Neural progenitor cell (in vitro differentiated cells): ENCODE measurements around the gene PAIP2. TPM values are rescaled to one million over a fixed set of nuclear protein-coding genes. Genes with fewer than 3 reads are reported as not detected.

Source experiments
- DNase-seq: peaks from one replicate; pipeline ENCODE4 v3.0.0-alpha.2; 2016; ENCODE audit warnings: low spot score
- H2AFZ ChIP-seq: fragments of 200-600 bp; sonication (generic); replicated peaks from 2 replicates; pipeline ENCODE4 v1.6.1; 2016; ENCODE audit warnings: antibody characterized with exemption
- H3F3A ChIP-seq: fragments of 200-600 bp; sonication (generic); 2 replicates; pipeline ENCODE4 v1.6.1; 2016; ENCODE audit warnings: antibody characterized with exemption, low read depth
- H3K27ac ChIP-seq: fragments of 200-600 bp; sonication (generic); 2 replicates; pipeline ENCODE4 v1.5.1; 2016; ENCODE audit warnings: mild to moderate bottlenecking
- H3K27me3 ChIP-seq: fragments of 200-600 bp; sonication (generic); 2 replicates; pipeline ENCODE4 v1.6.1; 2016; ENCODE audit warnings: mild to moderate bottlenecking, moderate library complexity
- H3K36me3 ChIP-seq: fragments of 200-600 bp; sonication (generic); 2 replicates; pipeline ENCODE4 v1.5.1; 2016
- H3K4me1 ChIP-seq: fragments of 200-600 bp; sonication (generic); 2 replicates; pipeline ENCODE4 v1.6.1; 2016; ENCODE audit warnings: mixed run types
- H3K4me2 ChIP-seq: fragments of 200-600 bp; sonication (generic); 2 replicates; pipeline ENCODE4 v1.6.1; 2016
- H3K4me3 ChIP-seq: fragments of 200-600 bp; sonication (generic); 2 replicates; pipeline ENCODE4 v1.5.1; 2016
- H3K79me2 ChIP-seq: fragments of 200-600 bp; sonication (generic); 2 replicates; pipeline ENCODE4 v1.6.1; 2016; ENCODE audit warnings: low read depth
- H3K9ac ChIP-seq: fragments of 200-600 bp; sonication (generic); 2 replicates; pipeline ENCODE4 v1.6.1; 2016
- H3K9me3 ChIP-seq: fragments of 200-600 bp; sonication (generic); 2 replicates; pipeline ENCODE4 v1.5.1; 2016; ENCODE audit warnings: low read depth
- H4K20me1 ChIP-seq: fragments of 200-600 bp; sonication (generic); 2 replicates; pipeline ENCODE4 v1.6.1; 2016; ENCODE audit warnings: low read depth
- H3K27ac Mint-ChIP-seq: 3 replicates; pipeline ENCODE4 v1.8.0; 2021; ENCODE audit warnings: mixed read lengths
- H3K27me3 Mint-ChIP-seq: 2 replicates; pipeline ENCODE4 v1.8.0; 2022; ENCODE audit warnings: low read depth, mild to moderate bottlenecking, inconsistent platforms, moderate library complexity, mixed read lengths; ENCODE audit not compliant: insufficient read depth
- H3K36me3 Mint-ChIP-seq: 3 replicates; pipeline ENCODE4 v1.8.0; 2021; ENCODE audit warnings: mixed read lengths
- H3K4me1 Mint-ChIP-seq: 3 replicates; pipeline ENCODE4 v1.8.0; 2021; ENCODE audit warnings: mixed read lengths
- H3K4me3 Mint-ChIP-seq: 3 replicates; pipeline ENCODE4 v1.8.0; 2021; ENCODE audit warnings: mild to moderate bottlenecking, moderate library complexity, mixed read lengths
- H3K9me3 Mint-ChIP-seq: 3 replicates; pipeline ENCODE4 v1.8.0; 2020; ENCODE audit warnings: mixed read lengths
- CTCF ChIP-seq: fragments of 200-600 bp; sonication (generic); IDR thresholded peaks from 2 replicates; pipeline ENCODE4 v1.5.1; 2017; ENCODE audit warnings: antibody characterized with exemption, mild to moderate bottlenecking
- EZH2 ChIP-seq: fragments of 200-600 bp; sonication (generic); IDR thresholded peaks from 2 replicates; pipeline ENCODE4 v1.6.1; 2017; ENCODE audit warnings: antibody characterized with exemption, mild to moderate bottlenecking, moderate library complexity
- EZH2phosphoT487 ChIP-seq: fragments of 200-600 bp; sonication (generic); IDR thresholded peaks from 2 replicates; pipeline ENCODE4 v1.6.1; 2017; ENCODE audit warnings: antibody characterized with exemption
- total RNA-seq: library from RNA; depleted of rRNA; stranded (reverse); fragments of >200 nt; gene quantifications from 2 replicates; pipeline ENCODE4 v1.2.3, GENCODE V29; 2015; ENCODE audit warnings: low replicate concordance

The PAIP2 gene
- total RNA-seq, 1 donor from 2014 or later, result 201 TPM

GRCh38 chr5:139299486-139299885 lies 42.2 kb upstream of the PAIP2 start:
- peaks cover 100% of the 10 kb centered on the region for H3K79me2 ChIP-seq
- DNase-seq, result no peak
- H3K36me3 Mint-ChIP-seq, result peaks cover 26% of the 10 kb centered on the region
- no peaks in the 10 kb centered on the region for H3K9me3 ChIP-seq
- H3K27ac ChIP-seq, result no peak overlapping the region
- peaks cover 52% of the 10 kb centered on the region for H3K4me1 ChIP-seq
- no peak overlapping the region for H3K4me3 Mint-ChIP-seq
- peak overlapping the region; percentile 95 for H3K4me2 ChIP-seq
- no peaks in the 10 kb centered on the region for H3K27me3 ChIP-seq
- no peak overlapping the region for H3K27ac Mint-ChIP-seq
- no peak overlapping the region for H2AFZ ChIP-seq
- H4K20me1 ChIP-seq, result peaks cover 100% of the 10 kb centered on the region
- peaks cover 3% of the 10 kb centered on the region for H3K27me3 Mint-ChIP-seq
- peaks cover 31% of the 10 kb centered on the region for H3F3A ChIP-seq
- no peak for TF ChIP-seq EZH2
- no peak for TF ChIP-seq EZH2phosphoT487
- no peak for TF ChIP-seq CTCF
- peaks cover 2% of the 10 kb centered on the region for H3K9me3 Mint-ChIP-seq
- H3K4me1 Mint-ChIP-seq, result peaks cover 28% of the 10 kb centered on the region
- no peaks in the 10 kb centered on the region for H3K36me3 ChIP-seq
- H3K4me3 ChIP-seq, result no peak overlapping the region
- H3K9ac ChIP-seq, result no peak overlapping the region

GRCh38 chr5:139301808-139302499 lies 39.7 kb upstream of the PAIP2 start:
- TF ChIP-seq EZH2phosphoT487 (no peak), EZH2 (no peak), CTCF (no peak)
- H3K4me3 ChIP-seq, result no peak overlapping the region
- H3K9ac ChIP-seq, result no peak overlapping the region
- no peak overlapping the region for H3K4me2 ChIP-seq
- H3K4me1 ChIP-seq, result peaks cover 43% of the 10 kb centered on the region
- no peaks in the 10 kb centered on the region for H3K36me3 ChIP-seq
- no peak overlapping the region for H3K27ac Mint-ChIP-seq
- DNase-seq, result no peak
- H3K9me3 ChIP-seq, result no peaks in the 10 kb centered on the region
- peaks cover 14% of the 10 kb centered on the region for H3K4me1 Mint-ChIP-seq
- H3K4me3 Mint-ChIP-seq, result no peak overlapping the region
- peaks cover 100% of the 10 kb centered on the region for H3K79me2 ChIP-seq
- no peaks in the 10 kb centered on the region for H3K27me3 Mint-ChIP-seq
- peaks cover 2% of the 10 kb centered on the region for H3K9me3 Mint-ChIP-seq
- H3K27ac ChIP-seq, result peak overlapping the region; percentile 41
- H3F3A ChIP-seq, result peaks cover 23% of the 10 kb centered on the region
- H3K36me3 Mint-ChIP-seq, result peaks cover 26% of the 10 kb centered on the region
- no peaks in the 10 kb centered on the region for H3K27me3 ChIP-seq
- H2AFZ ChIP-seq, result no peak overlapping the region
- peaks cover 100% of the 10 kb centered on the region for H4K20me1 ChIP-seq

- Histone ChIP-seq H3K27ac (no peak overlapping the region), H4K20me1 (peaks cover 100% of the 10 kb centered on the region), H3K36me3 (no peaks in the 10 kb centered on the region), H3K27me3 (no peaks in the 10 kb centered on the region), H3K4me3 (no peak overlapping the region), H3K9ac (no peak overlapping the region), H3F3A (peaks cover 40% of the 10 kb centered on the region), H3K4me2 (peak overlapping the region; percentile 14), H3K79me2 (peaks cover 100% of the 10 kb centered on the region), H2AFZ (no peak overlapping the region), H3K9me3 (no peaks in the 10 kb centered on the region), H3K4me1 (peaks cover 36% of the 10 kb centered on the region)
- Mint-ChIP-seq H3K4me3 (no peak overlapping the region), H3K4me1 (peaks cover 16% of the 10 kb centered on the region), H3K27me3 (peaks cover 5% of the 10 kb centered on the region), H3K9me3 (peaks cover 2% of the 10 kb centered on the region), H3K27ac (no peak overlapping the region), H3K36me3 (peaks cover 31% of the 10 kb centered on the region)
- DNase-seq, result no peak
- no peak for TF ChIP-seq CTCF
- no peak for TF ChIP-seq EZH2
- TF ChIP-seq EZH2phosphoT487, result no peak
Measured at GRCh38 chr5:139304391-139305324, 37.0 kb upstream of the PAIP2 start.
